SU-DHL-6 (cell line): ENCODE results near the gene RSPH9.

Experiments used
- H2AFZ ChIP-seq: fragments of 200-600 bp; sonication (generic); 2 replicates; pipeline ENCODE4 v1.6.1; 2014; ENCODE audit warnings: low read depth, mild to moderate bottlenecking, moderate library complexity, mixed read lengths, antibody characterized with exemption, low read length; ENCODE audit not compliant: severe bottlenecking
- H3F3A ChIP-seq: fragments of 200-600 bp; shearing (Covaris generic); 2 replicates; pipeline ENCODE4 v1.6.0; 2016; ENCODE audit warnings: antibody characterized with exemption, mild to moderate bottlenecking; ENCODE audit not compliant: insufficient read depth
- H3K27ac ChIP-seq: fragments of 200-600 bp; sonication (generic); 2 replicates; pipeline ENCODE4 v1.5.1; 2016; ENCODE audit warnings: low read depth, mild to moderate bottlenecking, low read length, moderate library complexity, mixed read lengths
- H3K27me3 ChIP-seq: fragments of 200-600 bp; sonication (generic), shearing (Covaris generic); 2 replicates; pipeline ENCODE4 v1.6.0; 2014; ENCODE audit warnings: mild to moderate bottlenecking, low read length
- H3K36me3 ChIP-seq: fragments of 200-600 bp; sonication (generic); 2 replicates; pipeline ENCODE4 v1.6.1; 2014; ENCODE audit warnings: mild to moderate bottlenecking, low read length, mixed read lengths
- H3K4me2 ChIP-seq: fragments of 300-600, 200-600 bp; shearing (Covaris generic), sonication (generic); 2 replicates; pipeline ENCODE4 v1.6.0; 2014; ENCODE audit warnings: low read length, low read depth, mild to moderate bottlenecking; ENCODE audit not compliant: poor library complexity, severe bottlenecking
- H3K4me3 ChIP-seq: fragments of 200-600 bp; sonication (generic); 2 replicates; pipeline ENCODE4 v1.5.1; 2014; ENCODE audit warnings: antibody characterized with exemption, low read length, mild to moderate bottlenecking, mixed read lengths; ENCODE audit not compliant: insufficient read depth, poor library complexity, severe bottlenecking
- H3K79me2 ChIP-seq: fragments of 200-600 bp; sonication (generic); 2 replicates; pipeline ENCODE4 v1.6.1; 2014; ENCODE audit warnings: mild to moderate bottlenecking, low read length, moderate library complexity; ENCODE audit not compliant: insufficient read depth
- H3K9ac ChIP-seq: fragments of 200-600 bp; sonication (generic); 2 replicates; pipeline ENCODE4 v1.7.0; 2014; ENCODE audit warnings: mild to moderate bottlenecking, low read length
- H3K9me2 ChIP-seq: fragments of 200-600 bp; sonication (generic); replicated peaks from 2 replicates; pipeline ENCODE4 v1.6.1; 2014; ENCODE audit warnings: low read length; ENCODE audit not compliant: insufficient read depth
- H3K9me3 ChIP-seq: fragments of 200-600 bp; sonication (generic); 2 replicates; pipeline ENCODE4 v1.6.1; 2014; ENCODE audit warnings: low read length, mixed read lengths; ENCODE audit not compliant: insufficient read depth
- H4K20me1 ChIP-seq: fragments of 200-600 bp; sonication (generic); 2 replicates; pipeline ENCODE4 v1.6.1; 2014; ENCODE audit warnings: low read depth, mild to moderate bottlenecking, antibody characterized with exemption, low read length, moderate library complexity, mixed read lengths
- EZH2phosphoT487 ChIP-seq: fragments of 200-600 bp; sonication (generic), shearing (Covaris generic); conservative IDR thresholded peaks from 2 replicates; pipeline ENCODE4 v1.6.1; 2018; ENCODE audit warnings: mild to moderate bottlenecking, antibody characterized with exemption, low read length, moderate library complexity, mixed read lengths
- TF ChIP-seq, protein P1 (sequence below): fragments of 200-600 bp; sonication (generic); IDR thresholded peaks from one replicate; pipeline ENCODE4 v1.5.1; 2017; ENCODE audit warnings: antibody characterized with exemption, mild to moderate bottlenecking, low read length, moderate library complexity; ENCODE audit not compliant: insufficient read depth, poor library complexity, severe bottlenecking

Gene RSPH9

DNA sequence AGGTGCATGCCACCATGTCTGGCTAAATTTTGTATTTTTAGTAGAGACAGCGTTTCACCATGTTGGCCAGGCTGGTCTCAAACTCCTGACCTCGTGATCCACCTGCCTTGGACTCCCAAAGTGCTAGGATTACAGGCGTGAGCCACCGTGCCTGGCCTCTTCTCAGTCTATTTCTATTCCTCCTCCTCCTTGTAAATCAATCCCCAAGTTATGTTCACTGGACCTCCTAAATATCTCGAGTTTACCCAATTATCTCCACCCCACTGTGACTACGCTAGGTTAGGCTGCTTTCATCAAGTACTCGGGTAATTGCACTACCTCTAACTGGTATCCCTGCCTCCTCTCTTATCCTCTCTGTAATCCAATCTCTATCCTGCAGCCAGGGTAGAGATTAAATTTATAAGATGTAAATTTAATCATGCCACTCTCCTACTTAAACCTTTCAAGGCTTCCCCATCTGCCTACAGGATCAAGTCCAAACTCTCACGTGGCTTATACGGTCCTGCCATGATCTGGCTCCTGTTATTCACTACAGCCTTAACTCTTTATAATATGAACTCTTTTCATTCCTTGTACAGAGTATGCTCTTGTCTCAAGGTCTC lies 10.0 kb upstream of the RSPH9 start:
- Histone ChIP-seq H3K9ac (peak overlapping the region; percentile 87), H3K9me2 (no peaks in the 10 kb centered on the region), H3K36me3 (peaks cover 8% of the 10 kb centered on the region), H4K20me1 (peaks cover 6% of the 10 kb centered on the region; the same call in 1 of the 2 replicates), H3K4me2 (peak overlapping the region; percentile 89), H3K79me2 (peaks cover 41% of the 10 kb centered on the region), H3K4me3 (peak overlapping the region; percentile 84), H3K27me3 (no peaks in the 10 kb centered on the region), H3K27ac (peak overlapping the region; percentile 65), H3F3A (peaks cover 28% of the 10 kb centered on the region), H2AFZ (peak overlapping the region; percentile 72), H3K9me3 (no peaks in the 10 kb centered on the region)
- TF ChIP-seq, protein P1, sequence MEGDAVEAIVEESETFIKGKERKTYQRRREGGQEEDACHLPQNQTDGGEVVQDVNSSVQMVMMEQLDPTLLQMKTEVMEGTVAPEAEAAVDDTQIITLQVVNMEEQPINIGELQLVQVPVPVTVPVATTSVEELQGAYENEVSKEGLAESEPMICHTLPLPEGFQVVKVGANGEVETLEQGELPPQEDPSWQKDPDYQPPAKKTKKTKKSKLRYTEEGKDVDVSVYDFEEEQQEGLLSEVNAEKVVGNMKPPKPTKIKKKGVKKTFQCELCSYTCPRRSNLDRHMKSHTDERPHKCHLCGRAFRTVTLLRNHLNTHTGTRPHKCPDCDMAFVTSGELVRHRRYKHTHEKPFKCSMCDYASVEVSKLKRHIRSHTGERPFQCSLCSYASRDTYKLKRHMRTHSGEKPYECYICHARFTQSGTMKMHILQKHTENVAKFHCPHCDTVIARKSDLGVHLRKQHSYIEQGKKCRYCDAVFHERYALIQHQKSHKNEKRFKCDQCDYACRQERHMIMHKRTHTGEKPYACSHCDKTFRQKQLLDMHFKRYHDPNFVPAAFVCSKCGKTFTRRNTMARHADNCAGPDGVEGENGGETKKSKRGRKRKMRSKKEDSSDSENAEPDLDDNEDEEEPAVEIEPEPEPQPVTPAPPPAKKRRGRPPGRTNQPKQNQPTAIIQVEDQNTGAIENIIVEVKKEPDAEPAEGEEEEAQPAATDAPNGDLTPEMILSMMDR: no peak
- no peak for TF ChIP-seq EZH2phosphoT487

DNA sequence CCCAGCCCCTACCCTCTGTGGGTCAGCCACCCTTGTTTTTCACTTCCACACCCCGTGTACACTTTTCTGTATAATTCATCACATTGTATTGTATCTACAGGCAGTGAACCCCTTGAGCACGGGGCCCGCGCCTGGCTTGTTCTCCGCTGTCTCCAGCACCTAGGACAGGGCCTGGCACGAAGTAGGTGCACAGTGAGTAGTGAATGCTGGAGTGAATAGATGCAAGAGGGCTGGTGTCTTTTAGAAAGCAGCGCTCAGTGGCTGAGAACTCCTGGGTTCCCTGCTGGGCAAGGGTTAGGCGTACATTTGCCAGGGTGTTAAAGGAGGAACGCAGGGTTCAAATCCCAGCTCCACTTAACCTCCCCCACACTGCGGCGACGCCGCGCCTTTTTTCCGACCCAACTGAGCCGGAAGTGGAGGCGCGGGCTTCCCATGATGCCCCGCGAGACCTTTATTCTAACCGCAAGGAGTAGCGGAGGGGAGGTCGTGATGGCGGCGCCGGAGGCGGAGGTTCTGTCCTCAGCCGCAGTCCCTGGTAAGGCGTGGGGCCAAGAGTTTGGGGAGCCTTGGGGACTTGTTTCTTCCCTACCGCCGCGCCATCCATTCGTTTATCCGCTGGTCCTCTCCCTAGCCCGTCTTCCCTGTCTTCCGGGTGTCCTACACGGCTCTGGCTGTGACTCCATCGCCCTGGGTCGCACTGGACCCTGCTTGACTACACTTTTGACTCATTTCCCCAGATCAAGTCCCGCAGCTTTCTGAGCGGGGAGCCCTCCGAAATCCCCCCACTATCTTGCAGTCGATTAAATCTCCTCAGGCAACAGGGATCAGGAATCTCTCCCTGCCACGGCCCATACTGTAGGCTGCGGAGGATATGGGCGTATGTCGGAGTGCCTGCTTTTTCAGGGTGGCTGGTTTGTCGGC lies 9.2 kb upstream of the RSPH9 start, which contains the start of gene MAD2L1BP:
Gene MAD2L1BP (plus strand): TSS at position 454 of the 921 bp plus-strand sequence. CDS start 36 bp downstream, at position 490.
- H3K9me2 ChIP-seq: no peaks in the 10 kb centered on the region
- no peak for TF ChIP-seq EZH2phosphoT487
- TF ChIP-seq, protein P1: no peak
- H3K4me2 ChIP-seq: peak within 1 kb of the TSS; percentile 89
- H3K36me3 ChIP-seq: peaks cover 17% of the 10 kb centered on the region
- peaks cover 23% of the 10 kb centered on the region for H3F3A ChIP-seq
- no peaks in the 10 kb centered on the region for H3K9me3 ChIP-seq
- H3K79me2 ChIP-seq: peaks cover 49% of the 10 kb centered on the region
- H3K4me3 ChIP-seq: peak within 1 kb of the TSS; percentile 84
- peak within 1 kb of the TSS; percentile 72 for H2AFZ ChIP-seq
- H3K27ac ChIP-seq: peak within 1 kb of the TSS; percentile 65
- H3K9ac ChIP-seq: peak within 1 kb of the TSS; percentile 87
- peaks cover 6% of the 10 kb centered on the region; the same call in 1 of the 2 replicates for H4K20me1 ChIP-seq
- no peaks in the 10 kb centered on the region for H3K27me3 ChIP-seq

DNA sequence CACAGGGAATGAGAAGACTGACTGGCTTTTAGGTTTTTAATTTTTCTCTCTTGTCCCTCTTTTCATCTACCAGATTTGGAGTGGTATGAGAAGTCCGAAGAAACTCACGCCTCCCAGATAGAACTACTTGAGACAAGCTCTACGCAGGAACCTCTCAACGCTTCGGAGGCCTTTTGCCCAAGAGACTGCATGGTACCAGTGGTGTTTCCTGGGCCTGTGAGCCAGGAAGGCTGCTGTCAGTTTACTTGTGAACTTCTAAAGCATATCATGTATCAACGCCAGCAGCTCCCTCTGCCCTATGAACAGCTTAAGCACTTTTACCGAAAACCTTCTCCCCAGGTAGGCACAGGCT lies 8.6 kb upstream of the RSPH9 start:
- Histone ChIP-seq H3K9ac (peak overlapping the region; percentile 87), H3K36me3 (peaks cover 21% of the 10 kb centered on the region), H3F3A (peaks cover 17% of the 10 kb centered on the region), H3K27me3 (no peaks in the 10 kb centered on the region), H3K27ac (peak overlapping the region; percentile 65), H3K4me2 (peak overlapping the region; percentile 89), H2AFZ (peak overlapping the region; percentile 72), H3K9me3 (no peaks in the 10 kb centered on the region), H3K4me3 (peak overlapping the region; percentile 84), H4K20me1 (peaks cover 6% of the 10 kb centered on the region; the same call in 1 of the 2 replicates), H3K9me2 (no peaks in the 10 kb centered on the region), H3K79me2 (peaks cover 55% of the 10 kb centered on the region)
- TF ChIP-seq, protein P1: no peak
- TF ChIP-seq EZH2phosphoT487: no peak
